ENCODE results near the gene GCNA. TPM values are rescaled to one million over a fixed set of nuclear protein-coding genes. Genes with fewer than 3 reads are reported as not detected.

GCNA gene
- total and polyA plus RNA-seq, 8 donors = 0.64 to 3.2 (median 2.3) TPM

DNA sequence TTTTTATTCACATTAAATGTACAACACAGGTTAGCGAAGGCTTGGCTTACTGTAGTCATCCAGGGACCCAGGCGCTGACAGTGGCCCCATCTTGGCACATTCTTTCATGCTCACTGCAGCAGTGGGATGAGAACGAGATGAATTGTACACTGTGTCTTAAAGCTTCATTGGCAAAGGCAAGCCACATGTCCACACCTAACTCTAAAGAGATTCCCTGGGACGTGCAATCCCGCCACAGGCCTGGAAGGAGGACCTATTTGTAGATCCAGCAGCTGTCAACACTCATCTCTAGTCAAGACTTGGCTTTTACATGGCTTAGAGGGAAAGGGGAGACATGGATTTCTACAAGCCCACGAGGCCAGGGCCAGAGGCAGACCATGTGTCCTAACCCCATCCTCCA, 56.1 kb downstream of the GCNA start:
- Histone ChIP-seq H3K4me1 (no peaks in the 10 kb centered on the region), H3K9me3 (no peaks in the 10 kb centered on the region), H3K36me3 (no peaks in the 10 kb centered on the region), H3K27ac (no peak overlapping the region), H3K27me3 (no peaks in the 10 kb centered on the region), H3K4me3 (no peak overlapping the region)
- no peak for DNase-seq
- ATAC-seq = no peak
- intact Hi-C loops (cut with DNase I) = no loop called here
- TF ChIP-seq, protein P1, sequence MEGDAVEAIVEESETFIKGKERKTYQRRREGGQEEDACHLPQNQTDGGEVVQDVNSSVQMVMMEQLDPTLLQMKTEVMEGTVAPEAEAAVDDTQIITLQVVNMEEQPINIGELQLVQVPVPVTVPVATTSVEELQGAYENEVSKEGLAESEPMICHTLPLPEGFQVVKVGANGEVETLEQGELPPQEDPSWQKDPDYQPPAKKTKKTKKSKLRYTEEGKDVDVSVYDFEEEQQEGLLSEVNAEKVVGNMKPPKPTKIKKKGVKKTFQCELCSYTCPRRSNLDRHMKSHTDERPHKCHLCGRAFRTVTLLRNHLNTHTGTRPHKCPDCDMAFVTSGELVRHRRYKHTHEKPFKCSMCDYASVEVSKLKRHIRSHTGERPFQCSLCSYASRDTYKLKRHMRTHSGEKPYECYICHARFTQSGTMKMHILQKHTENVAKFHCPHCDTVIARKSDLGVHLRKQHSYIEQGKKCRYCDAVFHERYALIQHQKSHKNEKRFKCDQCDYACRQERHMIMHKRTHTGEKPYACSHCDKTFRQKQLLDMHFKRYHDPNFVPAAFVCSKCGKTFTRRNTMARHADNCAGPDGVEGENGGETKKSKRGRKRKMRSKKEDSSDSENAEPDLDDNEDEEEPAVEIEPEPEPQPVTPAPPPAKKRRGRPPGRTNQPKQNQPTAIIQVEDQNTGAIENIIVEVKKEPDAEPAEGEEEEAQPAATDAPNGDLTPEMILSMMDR (IDR thresholded peaks at IDR 0.05) = no peak

DNA sequence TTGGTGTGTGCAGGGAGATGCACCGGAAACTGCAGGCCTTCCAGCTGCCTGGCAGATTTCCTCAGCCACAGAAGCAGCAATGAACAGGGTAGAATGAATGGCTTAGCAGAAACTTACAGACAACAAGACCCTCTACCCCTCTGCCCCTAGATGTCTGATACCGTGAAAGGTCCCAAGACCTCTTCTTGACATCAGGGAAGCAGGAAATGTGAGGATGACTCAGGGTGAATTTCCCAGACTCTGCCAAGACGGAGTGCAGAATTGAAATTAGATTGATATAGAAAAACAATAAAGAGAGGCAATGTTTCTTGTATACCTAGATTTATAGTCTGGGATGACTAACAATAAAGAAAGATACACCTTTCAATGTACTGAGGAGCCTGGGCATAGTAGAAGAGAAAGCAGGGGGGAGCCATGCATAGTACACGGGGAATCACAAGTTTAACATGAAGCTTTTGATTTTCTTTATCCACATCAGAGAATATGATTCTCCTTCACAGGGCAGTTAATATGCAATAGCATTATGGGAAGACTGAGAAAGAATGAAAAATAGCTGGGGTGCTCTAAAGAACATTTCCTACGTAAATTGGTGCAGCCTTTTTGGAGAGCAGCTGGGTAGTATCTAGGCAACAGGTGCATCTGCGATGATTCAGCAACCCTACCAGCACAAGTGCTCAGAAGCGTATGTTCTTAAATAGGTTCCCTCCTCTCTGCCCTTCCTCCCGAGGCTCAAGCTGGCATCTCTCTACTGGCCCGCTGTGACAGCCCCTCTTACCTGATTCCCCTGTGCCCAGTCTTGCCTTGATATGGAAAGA, 58.4 kb downstream of the GCNA start:
- no peaks in the 10 kb centered on the region for H3K9me3 ChIP-seq
- TF ChIP-seq, protein P1 (IDR thresholded peaks at IDR 0.05) = no peak
- no peak overlapping the region for H3K27ac ChIP-seq
- H3K4me1 ChIP-seq = no peaks in the 10 kb centered on the region
- H3K36me3 ChIP-seq = no peaks in the 10 kb centered on the region
- ATAC-seq = no peak
- H3K27me3 ChIP-seq = no peaks in the 10 kb centered on the region
- no peak for DNase-seq
- no peak overlapping the region for H3K4me3 ChIP-seq
- intact Hi-C loops (cut with DNase I) = no loop called here

DNA sequence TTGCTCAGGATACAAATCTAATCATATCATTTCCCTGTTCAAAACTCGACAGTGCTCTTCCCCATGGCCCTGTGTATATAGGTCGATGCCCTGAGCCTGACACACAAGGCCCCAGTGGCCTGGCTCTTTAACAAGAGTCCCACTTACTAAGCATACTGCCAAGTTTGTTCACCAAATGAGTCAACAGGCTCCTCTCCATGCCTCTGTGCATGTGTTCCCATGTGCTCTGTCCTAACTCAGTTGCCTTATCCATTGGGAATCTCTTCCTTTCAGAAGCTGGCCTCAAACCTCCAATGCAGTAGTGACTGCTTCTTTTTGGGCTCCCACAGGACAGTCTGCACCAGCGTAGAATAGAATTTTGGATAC, 59.0 kb downstream of the GCNA start:
- Histone ChIP-seq H3K4me3 (no peak overlapping the region), H3K4me1 (no peaks in the 10 kb centered on the region), H3K36me3 (no peaks in the 10 kb centered on the region), H3K27ac (no peak overlapping the region), H3K27me3 (no peaks in the 10 kb centered on the region), H3K9me3 (no peaks in the 10 kb centered on the region)
- DNase-seq (no peak), ATAC-seq (no peak)
- TF ChIP-seq, protein P1 (IDR thresholded peaks at IDR 0.05) = no peak
- intact Hi-C loops (cut with DNase I) = no loop called here

DNA sequence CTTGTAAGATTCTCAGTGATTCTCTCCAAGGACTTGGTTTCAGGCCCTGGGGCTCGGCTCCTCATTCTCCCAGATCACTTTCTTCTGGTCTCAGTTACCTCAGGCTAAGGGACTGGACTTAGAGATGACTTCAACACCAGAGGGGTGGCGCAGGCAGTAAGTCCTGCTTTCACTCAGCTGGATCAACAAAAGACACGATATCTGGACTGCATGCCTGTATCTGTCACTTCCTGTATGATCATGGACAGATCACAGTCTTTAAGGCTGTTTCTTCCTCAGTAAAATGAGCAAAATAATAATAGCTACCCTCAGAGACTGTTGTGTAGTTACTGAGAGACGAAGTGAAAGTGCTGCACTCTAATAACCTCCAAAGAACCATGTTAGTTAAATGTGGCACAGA, 59.6 kb downstream of the GCNA start:
- intact Hi-C loops (cut with DNase I) = no loop called here
- DNase-seq (no peak), ATAC-seq (no peak)
- Histone ChIP-seq H3K4me1 (no peaks in the 10 kb centered on the region), H3K9me3 (no peaks in the 10 kb centered on the region), H3K4me3 (no peak overlapping the region), H3K36me3 (no peaks in the 10 kb centered on the region), H3K27me3 (no peaks in the 10 kb centered on the region), H3K27ac (no peak overlapping the region)
- TF ChIP-seq, protein P1 (IDR thresholded peaks at IDR 0.05) = no peak

DNA sequence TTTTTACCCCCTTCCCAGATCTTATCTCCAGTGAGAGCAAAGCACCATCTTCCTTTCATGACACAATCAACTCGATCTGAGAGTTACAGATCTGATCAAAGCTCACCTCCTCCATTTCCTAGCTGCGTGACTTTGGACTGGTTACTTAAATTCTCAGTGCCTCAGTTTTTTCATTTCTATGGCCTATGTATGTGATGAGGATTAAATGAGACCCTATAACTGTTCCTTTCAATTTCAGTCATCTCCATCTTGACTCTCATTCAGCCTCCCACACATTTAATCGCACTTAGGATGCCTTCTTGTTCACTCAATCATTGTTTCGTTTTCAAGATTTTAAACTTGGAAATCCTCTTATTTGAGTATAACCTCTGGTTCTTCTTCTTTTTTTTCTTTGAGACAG, 60.2 kb downstream of the GCNA start:
- TF ChIP-seq, protein P1 (IDR thresholded peaks at IDR 0.05) = no peak
- Histone ChIP-seq H3K4me1 (no peaks in the 10 kb centered on the region), H3K9me3 (no peaks in the 10 kb centered on the region), H3K36me3 (no peaks in the 10 kb centered on the region), H3K27me3 (no peaks in the 10 kb centered on the region), H3K4me3 (no peak overlapping the region), H3K27ac (no peak overlapping the region)
- ATAC-seq = no peak
- DNase-seq = no peak
- intact Hi-C loops (cut with DNase I) = no loop called here

Data from left lung (tissue), 10 donors.